ENCODE measurements around the gene IL17REL. TPM values are rescaled to one million over a fixed set of nuclear protein-coding genes. Genes with fewer than 3 reads are reported as not detected.

The IL17REL gene
- total RNA-seq, 4 donors from 2014 or later: not detected

- peak overlapping the region; percentile 51 to 97 (median 96) for H3K27ac ChIP-seq
- peak; percentile 76 to 77 for DNase-seq
- 40 to 73% methylated on average over 8 to 16 of the region's 18 CpGs for WGBS, 2 donors
- no peak overlapping the region for H3K4me3 ChIP-seq (replicated peaks in 1 of 3)
- peaks cover 57 to 94% of the 10 kb centered on the region in 2 donors for H3K4me1 ChIP-seq
- TF ChIP-seq CTCF (IDR thresholded peaks at IDR 0.05) (no peak), POLR2A (IDR thresholded peaks at IDR 0.05) (no peak)
- peaks cover 13 to 18% of the 10 kb centered on the region in 2 donors for H3K36me3 ChIP-seq
- no peaks in the 10 kb centered on the region for H3K9me3 ChIP-seq
- H3K27me3 ChIP-seq: no peaks in the 10 kb centered on the region
- intact Hi-C loops (cut with DNase I): no loop called here
Observed at GRCh38 chr22:49967706-49968208, 44.8 kb downstream of the IL17REL start.

- intact Hi-C loops (cut with DNase I): no loop called here
- H3K9me3 ChIP-seq: no peaks in the 10 kb centered on the region
- 49 to 71% methylated on average over 3 to 11 of the region's 36 CpGs for WGBS, 2 donors
- H3K27ac ChIP-seq: peak overlapping the region; percentile 51 to 97 (median 96)
- no peaks in the 10 kb centered on the region for H3K27me3 ChIP-seq
- H3K36me3 ChIP-seq: peaks cover 15 to 22% of the 10 kb centered on the region in 2 donors
- peak in 1 of 2 donors; percentile 42 for DNase-seq
- TF ChIP-seq CTCF (IDR thresholded peaks at IDR 0.05) (no peak), POLR2A (IDR thresholded peaks at IDR 0.05) (no peak)
- peaks cover 56 to 92% of the 10 kb centered on the region in 2 donors for H3K4me1 ChIP-seq
- H3K4me3 ChIP-seq (replicated peaks in 1 of 3): peak overlapping the region in 1 of 3 donors; percentile 9
Observed at GRCh38 chr22:49966774-49967705, 45.5 kb downstream of the IL17REL start.

GRCh38 chr22:49966041-49966773 lies 46.4 kb downstream of the IL17REL start:
- Histone ChIP-seq H3K27ac (peak overlapping the region; percentile 51 to 97 (median 96)), H3K4me1 (peaks cover 47 to 83% of the 10 kb centered on the region in 2 donors), H3K9me3 (no peaks in the 10 kb centered on the region), H3K27me3 (no peaks in the 10 kb centered on the region), H3K4me3 (replicated peaks in 1 of 3) (peak overlapping the region in 1 of 3 donors; percentile 9), H3K36me3 (peaks cover 20 to 29% of the 10 kb centered on the region in 2 donors)
- peak in 1 of 2 donors; percentile 20 for DNase-seq
- TF ChIP-seq POLR2A (IDR thresholded peaks at IDR 0.05): no peak
- no peak for TF ChIP-seq CTCF (IDR thresholded peaks at IDR 0.05)
- intact Hi-C loops (cut with DNase I): no loop called here
- 67 to 77% methylated on average over 3 to 6 of the region's 11 CpGs for WGBS, 2 donors

- Histone ChIP-seq H3K4me3 (replicated peaks in 1 of 3) (peak overlapping the region in 1 of 3 donors; percentile 83), H3K36me3 (peaks cover 20 to 29% of the 10 kb centered on the region in 2 donors), H3K9me3 (no peaks in the 10 kb centered on the region), H3K27ac (peak overlapping the region; percentile 51 to 97 (median 96)), H3K4me1 (peaks cover 42 to 77% of the 10 kb centered on the region in 2 donors), H3K27me3 (no peaks in the 10 kb centered on the region)
- peak in 1 of 2 donors; percentile 12 for DNase-seq
- no peak for TF ChIP-seq CTCF (IDR thresholded peaks at IDR 0.05)
- no peak for TF ChIP-seq POLR2A (IDR thresholded peaks at IDR 0.05)
- intact Hi-C loops (cut with DNase I): no loop called here
- 72 to 90% methylated on average over 4 to 11 of the region's 22 CpGs for WGBS, 2 donors
Observed at GRCh38 chr22:49965091-49966040, 47.2 kb downstream of the IL17REL start.
